ENCODE results near the gene TENT4B. TPM values are rescaled to one million over a fixed set of nuclear protein-coding genes. Genes with fewer than 3 reads are reported as not detected.
"Not testable (repeated sequence)": the region's sequence is repeated elsewhere in the genome, so short reads cannot be mapped to it uniquely, and the experiment has no call there.

Gene TENT4B
- total RNA-seq, 1 experiment from 2014 or later, result 28.6 TPM

DNA sequence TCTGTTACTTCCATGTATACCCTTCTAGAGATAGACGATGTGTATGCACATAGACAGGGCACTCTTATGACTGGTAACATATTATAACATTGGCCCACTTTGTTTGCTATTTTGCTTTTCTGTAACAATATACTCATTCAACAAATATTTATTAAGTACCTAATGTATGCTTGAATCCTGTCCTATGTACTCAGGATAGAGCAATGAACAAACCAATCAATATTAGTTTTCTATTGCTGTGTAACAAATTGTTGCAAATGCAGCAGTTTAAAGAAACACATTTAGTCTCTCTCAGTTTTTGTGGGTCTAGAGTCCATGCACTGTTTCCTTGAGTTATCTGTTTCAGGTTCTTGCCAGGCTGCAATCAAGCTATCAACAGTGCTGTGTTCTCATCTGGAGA is 29.7 kb upstream of the TENT4B start:
- Histone ChIP-seq H3K4me3 (ENCODE audit: low read depth, low read length) (no peak overlapping the region), H3K9me3 (no peaks in the 10 kb centered on the region), H3K4me1 (no peaks in the 10 kb centered on the region), H3K36me3 (ENCODE audit: control insufficient read depth, insufficient read depth, low read length) (no peaks in the 10 kb centered on the region), H3K27me3 (replicated peaks; ENCODE audit: control insufficient read depth, insufficient read depth, low read length) (no peaks in the 10 kb centered on the region)
- Mint-ChIP-seq H3K36me3 (ENCODE audit: insufficient read depth, unreplicated experiment) (no peaks in the 10 kb centered on the region), H3K27me3 (ENCODE audit: insufficient read depth, unreplicated experiment) (no peaks in the 10 kb centered on the region), H3K4me1 (ENCODE audit: low read depth, unreplicated experiment) (no peaks in the 10 kb centered on the region), H3K27ac (ENCODE audit: unreplicated experiment) (no peak overlapping the region), H3K9me3 (ENCODE audit: unreplicated experiment) (no peaks in the 10 kb centered on the region), H3K4me3 (ENCODE audit: unreplicated experiment) (no peak overlapping the region)
- TF ChIP-seq, protein P1, sequence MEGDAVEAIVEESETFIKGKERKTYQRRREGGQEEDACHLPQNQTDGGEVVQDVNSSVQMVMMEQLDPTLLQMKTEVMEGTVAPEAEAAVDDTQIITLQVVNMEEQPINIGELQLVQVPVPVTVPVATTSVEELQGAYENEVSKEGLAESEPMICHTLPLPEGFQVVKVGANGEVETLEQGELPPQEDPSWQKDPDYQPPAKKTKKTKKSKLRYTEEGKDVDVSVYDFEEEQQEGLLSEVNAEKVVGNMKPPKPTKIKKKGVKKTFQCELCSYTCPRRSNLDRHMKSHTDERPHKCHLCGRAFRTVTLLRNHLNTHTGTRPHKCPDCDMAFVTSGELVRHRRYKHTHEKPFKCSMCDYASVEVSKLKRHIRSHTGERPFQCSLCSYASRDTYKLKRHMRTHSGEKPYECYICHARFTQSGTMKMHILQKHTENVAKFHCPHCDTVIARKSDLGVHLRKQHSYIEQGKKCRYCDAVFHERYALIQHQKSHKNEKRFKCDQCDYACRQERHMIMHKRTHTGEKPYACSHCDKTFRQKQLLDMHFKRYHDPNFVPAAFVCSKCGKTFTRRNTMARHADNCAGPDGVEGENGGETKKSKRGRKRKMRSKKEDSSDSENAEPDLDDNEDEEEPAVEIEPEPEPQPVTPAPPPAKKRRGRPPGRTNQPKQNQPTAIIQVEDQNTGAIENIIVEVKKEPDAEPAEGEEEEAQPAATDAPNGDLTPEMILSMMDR (IDR thresholded peaks at IDR 0.05; ENCODE audit: insufficient read depth in 1 of 2, low read depth in 1 of 2, low read length in 1 of 2, severe bottlenecking in 1 of 2, unreplicated experiment in 1 of 2), result no peak
- DNase-seq, result no peak
- no TSS peak for BruUV-seq (replicated peaks)
- ChIA-PET CTCF (no interaction called here), POLR2A (no interaction called here)
- intact Hi-C loops (cut with micrococcal nuclease; ENCODE audit: unreplicated experiment), result no loop called here

DNA sequence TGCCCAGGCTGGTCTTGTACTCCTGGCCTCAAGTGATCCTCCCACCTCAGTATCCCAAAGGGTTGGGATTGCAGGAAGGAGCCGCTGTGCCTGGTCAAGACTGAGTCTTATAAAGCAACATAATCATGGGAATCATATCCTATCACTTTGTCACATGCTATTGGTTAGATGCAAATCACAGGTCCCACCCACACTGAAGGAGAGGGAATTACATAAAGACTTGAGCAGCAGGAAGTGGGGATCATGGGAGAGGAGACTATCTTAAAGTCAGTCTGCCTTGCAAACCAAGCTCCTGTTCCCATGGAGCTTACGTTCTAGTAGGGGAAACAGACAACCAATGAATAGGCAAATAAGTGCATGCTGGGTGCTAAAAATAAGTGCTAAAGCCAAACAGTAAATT is 28.3 kb upstream of the TENT4B start:
- intact Hi-C loops (cut with micrococcal nuclease; ENCODE audit: unreplicated experiment), result no loop called here
- no TSS peak for BruUV-seq (replicated peaks)

DNA sequence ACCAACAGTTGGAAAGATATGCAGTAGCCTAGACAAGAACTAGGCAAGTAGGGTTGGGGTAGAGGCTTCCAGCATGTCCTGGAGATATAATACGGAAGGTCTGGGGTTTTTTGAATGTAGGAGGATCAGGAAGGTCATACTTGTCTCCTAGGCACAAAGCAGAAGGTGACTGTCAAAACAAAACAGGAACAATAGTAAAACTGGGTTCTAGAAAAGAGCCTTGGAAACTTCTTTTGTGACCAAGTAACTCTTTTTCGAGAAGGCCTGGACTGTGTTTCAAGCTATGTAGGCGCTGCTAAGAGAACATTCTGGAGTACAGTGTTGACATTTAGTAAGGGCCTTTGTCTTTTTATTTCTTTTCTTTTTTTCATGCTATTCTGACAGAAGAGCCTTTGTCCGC is 26.9 kb upstream of the TENT4B start:
- Histone ChIP-seq H3K36me3 (ENCODE audit: control insufficient read depth, insufficient read depth, low read length) (no peaks in the 10 kb centered on the region), H3K4me3 (ENCODE audit: low read depth, low read length) (no peak overlapping the region), H3K27me3 (replicated peaks; ENCODE audit: control insufficient read depth, insufficient read depth, low read length) (no peaks in the 10 kb centered on the region), H3K9me3 (no peaks in the 10 kb centered on the region), H3K4me1 (no peaks in the 10 kb centered on the region)
- H3K4me1 Mint-ChIP-seq (ENCODE audit: low read depth, unreplicated experiment), result no peaks in the 10 kb centered on the region
- TF ChIP-seq, protein P1 (IDR thresholded peaks at IDR 0.05; ENCODE audit: insufficient read depth in 1 of 2, low read depth in 1 of 2, low read length in 1 of 2, severe bottlenecking in 1 of 2, unreplicated experiment in 1 of 2), result no peak
- H3K4me3 Mint-ChIP-seq (ENCODE audit: unreplicated experiment), result no peak overlapping the region
- CTCF ChIA-PET, result no interaction called here
- no peaks in the 10 kb centered on the region for H3K36me3 Mint-ChIP-seq (ENCODE audit: insufficient read depth, unreplicated experiment)
- no peak for DNase-seq
- POLR2A ChIA-PET, result no interaction called here
- no peaks in the 10 kb centered on the region for H3K9me3 Mint-ChIP-seq (ENCODE audit: unreplicated experiment)
- no peak overlapping the region for H3K27ac Mint-ChIP-seq (ENCODE audit: unreplicated experiment)
- BruUV-seq (replicated peaks), result no TSS peak
- intact Hi-C loops (cut with micrococcal nuclease; ENCODE audit: unreplicated experiment), result no loop called here
- H3K27me3 Mint-ChIP-seq (ENCODE audit: insufficient read depth, unreplicated experiment), result no peaks in the 10 kb centered on the region

More for the DNA sequence above, 28.3 kb upstream of the TENT4B start:
- no peaks in the 10 kb centered on the region for H3K36me3 ChIP-seq (ENCODE audit: control insufficient read depth, insufficient read depth, low read length)
- no peak overlapping the region for H3K4me3 ChIP-seq (ENCODE audit: low read depth, low read length)
- Mint-ChIP-seq H3K36me3 (ENCODE audit: insufficient read depth, unreplicated experiment) (no peaks in the 10 kb centered on the region), H3K27ac (ENCODE audit: unreplicated experiment) (no peak overlapping the region), H3K4me1 (ENCODE audit: low read depth, unreplicated experiment) (no peaks in the 10 kb centered on the region), H3K27me3 (ENCODE audit: insufficient read depth, unreplicated experiment) (no peaks in the 10 kb centered on the region), H3K9me3 (ENCODE audit: unreplicated experiment) (no peaks in the 10 kb centered on the region), H3K4me3 (ENCODE audit: unreplicated experiment) (no peak overlapping the region)
- ChIA-PET POLR2A (no interaction called here), CTCF (no interaction called here)
- TF ChIP-seq, protein P1 (IDR thresholded peaks at IDR 0.05; ENCODE audit: insufficient read depth in 1 of 2, low read depth in 1 of 2, low read length in 1 of 2, severe bottlenecking in 1 of 2, unreplicated experiment in 1 of 2), result no peak
- H3K27me3 ChIP-seq (replicated peaks; ENCODE audit: control insufficient read depth, insufficient read depth, low read length), result no peaks in the 10 kb centered on the region
- no peak for DNase-seq
- no peaks in the 10 kb centered on the region for H3K4me1 ChIP-seq
- no peaks in the 10 kb centered on the region for H3K9me3 ChIP-seq

DNA sequence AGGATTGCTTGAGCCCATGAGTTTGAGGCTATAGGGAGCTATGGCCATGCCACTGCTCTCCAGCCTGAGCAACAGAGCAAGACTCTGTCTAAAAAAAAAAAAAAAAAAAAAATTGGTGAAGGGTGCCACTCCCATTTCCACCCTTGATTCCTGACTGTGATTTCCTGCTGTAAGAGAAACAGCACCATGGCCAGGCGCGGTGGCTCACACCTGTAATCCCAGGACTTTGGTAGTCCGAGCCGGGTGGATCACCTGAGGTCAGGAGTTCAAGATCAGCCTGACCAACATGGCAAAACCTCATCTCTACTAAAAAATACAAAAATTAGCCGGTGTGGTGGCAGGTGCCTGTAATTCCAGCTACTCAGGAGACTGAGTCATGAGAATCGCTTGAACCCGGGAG is 20.5 kb upstream of the TENT4B start:
- H3K9me3 ChIP-seq; H3K27ac Mint-ChIP-seq (ENCODE audit: unreplicated experiment); H3K27me3 Mint-ChIP-seq (ENCODE audit: insufficient read depth, unreplicated experiment); H3K4me3 ChIP-seq (ENCODE audit: low read depth, low read length); H3K4me3 Mint-ChIP-seq (ENCODE audit: unreplicated experiment); H3K36me3 ChIP-seq (ENCODE audit: control insufficient read depth, insufficient read depth, low read length); BruUV-seq (replicated peaks); DNase-seq; POLR2A ChIA-PET; H3K36me3 Mint-ChIP-seq (ENCODE audit: insufficient read depth, unreplicated experiment); H3K27me3 ChIP-seq (replicated peaks; ENCODE audit: control insufficient read depth, insufficient read depth, low read length); H3K4me1 ChIP-seq; intact Hi-C loops (cut with micrococcal nuclease; ENCODE audit: unreplicated experiment); H3K9me3 Mint-ChIP-seq (ENCODE audit: unreplicated experiment); H3K4me1 Mint-ChIP-seq (ENCODE audit: low read depth, unreplicated experiment): not testable (repeated sequence)
- CTCF ChIA-PET, result interaction anchor here (0.6 kb wide), 1 partner anchor 95 kb away, joined by 4 read pairs; no protein-coding TSS in a partner anchor
